Lower leg skin (tissue), 4 donors: Measurements from ENCODE around the gene TACC3. TPM values are rescaled to one million over a fixed set of nuclear protein-coding genes. Genes with fewer than 3 reads are reported as not detected.

Experiments
- DNase-seq, 2 donors: peaks; one replicate each; pipeline ENCODE4 v3.0.0-alpha.2; 2019; ENCODE audit warnings: low spot score in 2 of 2
- H3K4me3 ChIP-seq: fragments of 200-600 bp; sonication (generic); 2 replicates; pipeline ENCODE4 v1.5.1; 2017; ENCODE audit warnings: mild to moderate bottlenecking, low read depth; ENCODE audit not compliant: poor library complexity, severe bottlenecking
- POLR2A ChIP-seq, 2 donors: fragments of 450-650 bp; IDR thresholded peaks; one replicate each; pipeline ENCODE4 v1.6.1; 2016 to 2017; ENCODE audit warnings: antibody characterized with exemption in 2 of 2, mild to moderate bottlenecking in 1 of 2, moderate library complexity in 1 of 2
- WGBS, 2 donors: methylation state at CpG; one replicate each; pipeline ENCODE4 v1.1.5; 2018; 5-methylcytosine and 5-hydroxymethylcytosine counted together
- intact Hi-C: fragments of 100-400 bp; cut with DNase I; formaldehyde crosslinking; loops from one replicate; pipeline ENCODE4 v1.15.0; 2023; ENCODE audit warnings: low total_unique reads
- total RNA-seq, 4 donors: library from RNA; depleted of rRNA; stranded (reverse); fragments of >200 nt; gene quantifications; one replicate each; pipeline ENCODE4 v1.1.0, GENCODE V29; 2016
- TF ChIP-seq, protein P1 (sequence below), 3 donors: fragments of 450-650 bp; IDR thresholded peaks; one replicate each; pipeline ENCODE4 v1.5.1; 2016; ENCODE audit warnings: antibody characterized with exemption in 3 of 3, mild to moderate bottlenecking in 3 of 3, moderate library complexity in 2 of 3

The TACC3 gene
- total RNA-seq, 4 donors from 2014 or later: 6.1 to 10.0 (median 7.9) TPM

DNA sequence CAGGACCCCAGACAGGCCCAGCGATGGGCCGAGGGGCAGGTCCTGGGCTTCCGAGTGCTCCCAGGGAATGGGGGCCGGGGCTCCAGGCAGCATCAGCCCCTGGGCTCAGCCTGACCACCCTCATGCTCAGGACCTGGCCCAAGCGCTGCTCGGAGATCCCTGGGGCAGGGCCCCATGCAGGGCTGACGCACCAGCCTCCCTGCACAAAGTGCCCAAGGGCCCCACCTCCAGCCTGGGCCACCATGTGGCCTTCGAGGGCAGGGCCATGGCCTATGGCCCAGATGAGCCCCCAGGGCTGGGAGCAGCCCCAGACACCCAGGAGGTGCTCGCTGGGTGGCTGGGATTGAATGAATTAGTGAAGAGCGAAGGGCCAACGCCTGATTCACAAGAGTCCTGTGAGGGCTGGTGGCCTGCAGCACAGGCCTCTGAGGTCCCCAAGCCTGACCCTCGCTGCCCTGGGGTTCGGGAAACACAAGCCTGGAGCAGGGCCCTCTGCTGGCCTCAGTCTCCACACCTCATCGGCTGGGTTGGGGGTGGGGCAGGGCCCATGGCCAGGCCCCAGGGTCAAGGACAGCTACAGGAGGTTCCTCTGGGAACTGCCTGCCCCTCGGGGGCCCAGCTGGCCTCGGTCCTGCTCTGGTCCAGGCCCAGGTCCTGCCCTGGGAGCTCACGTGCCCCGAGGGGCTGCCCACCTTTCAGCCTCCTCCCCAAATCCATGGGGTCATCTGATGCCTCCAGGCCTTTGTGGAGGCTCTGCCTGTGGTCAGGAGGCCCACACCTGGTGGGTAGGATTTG is 58.5 kb downstream of the TACC3 start:
- no peak overlapping the region for H3K4me3 ChIP-seq
- WGBS, 2 donors: 52 to 67% methylated on average over 6 to 13 of the region's 18 CpGs
- TF ChIP-seq, protein P1, sequence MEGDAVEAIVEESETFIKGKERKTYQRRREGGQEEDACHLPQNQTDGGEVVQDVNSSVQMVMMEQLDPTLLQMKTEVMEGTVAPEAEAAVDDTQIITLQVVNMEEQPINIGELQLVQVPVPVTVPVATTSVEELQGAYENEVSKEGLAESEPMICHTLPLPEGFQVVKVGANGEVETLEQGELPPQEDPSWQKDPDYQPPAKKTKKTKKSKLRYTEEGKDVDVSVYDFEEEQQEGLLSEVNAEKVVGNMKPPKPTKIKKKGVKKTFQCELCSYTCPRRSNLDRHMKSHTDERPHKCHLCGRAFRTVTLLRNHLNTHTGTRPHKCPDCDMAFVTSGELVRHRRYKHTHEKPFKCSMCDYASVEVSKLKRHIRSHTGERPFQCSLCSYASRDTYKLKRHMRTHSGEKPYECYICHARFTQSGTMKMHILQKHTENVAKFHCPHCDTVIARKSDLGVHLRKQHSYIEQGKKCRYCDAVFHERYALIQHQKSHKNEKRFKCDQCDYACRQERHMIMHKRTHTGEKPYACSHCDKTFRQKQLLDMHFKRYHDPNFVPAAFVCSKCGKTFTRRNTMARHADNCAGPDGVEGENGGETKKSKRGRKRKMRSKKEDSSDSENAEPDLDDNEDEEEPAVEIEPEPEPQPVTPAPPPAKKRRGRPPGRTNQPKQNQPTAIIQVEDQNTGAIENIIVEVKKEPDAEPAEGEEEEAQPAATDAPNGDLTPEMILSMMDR (IDR thresholded peaks at IDR 0.05): no peak
- TF ChIP-seq POLR2A (IDR thresholded peaks at IDR 0.05): no peak
- no peak for DNase-seq
- intact Hi-C loops: no loop called here

DNA sequence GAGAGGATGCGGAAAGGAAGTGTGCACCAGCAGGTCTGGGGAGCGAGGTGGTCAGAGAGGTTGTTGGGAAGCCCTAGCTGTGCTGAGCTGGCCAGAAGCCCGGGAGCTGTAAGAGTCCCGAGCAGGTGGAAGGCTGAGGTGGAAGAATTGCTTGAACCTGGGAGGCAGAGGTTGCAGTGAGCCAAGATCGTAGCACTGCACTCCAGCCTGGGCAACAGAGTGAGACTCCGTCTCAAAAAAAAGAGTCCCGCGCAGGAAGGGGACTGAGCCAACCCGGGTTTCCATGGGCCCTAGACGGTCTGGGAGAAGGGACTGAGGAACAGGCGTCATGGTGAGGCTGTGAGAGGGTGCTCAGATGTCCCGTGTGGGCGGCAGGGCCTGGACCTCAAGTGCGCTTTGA is 59.1 kb downstream of the TACC3 start:
- 69 to 70% methylated on average over 14 of the region's 14 CpGs for WGBS, 2 donors
- TF ChIP-seq, protein P1 (IDR thresholded peaks at IDR 0.05): no peak
- no peak for TF ChIP-seq POLR2A (IDR thresholded peaks at IDR 0.05)
- no peak for DNase-seq
- H3K4me3 ChIP-seq: no peak overlapping the region
- intact Hi-C loops: no loop called here

DNA sequence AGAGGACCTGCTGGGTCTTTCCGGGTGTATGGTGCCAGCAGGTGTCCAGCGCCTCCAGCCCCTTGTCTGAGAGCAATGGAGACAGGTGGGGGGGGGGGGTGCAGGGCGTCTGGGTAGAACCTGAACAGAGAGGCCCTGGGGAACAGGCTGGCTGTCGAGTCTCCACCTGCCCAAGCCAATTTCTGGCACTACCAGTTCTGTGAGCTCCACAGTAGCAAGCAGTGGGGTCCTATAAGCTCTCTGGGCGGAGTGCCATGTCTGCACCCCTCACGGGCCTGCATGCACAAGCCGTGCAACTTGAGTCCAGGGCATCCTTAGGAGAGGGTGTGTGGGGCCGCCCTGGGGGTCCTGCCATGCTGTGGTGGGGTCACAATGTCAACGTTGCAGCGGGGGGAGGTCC is 61.7 kb downstream of the TACC3 start:
- DNase-seq: no peak
- intact Hi-C loops: no loop called here
- TF ChIP-seq POLR2A (IDR thresholded peaks at IDR 0.05): no peak
- TF ChIP-seq, protein P1 (IDR thresholded peaks at IDR 0.05): no peak
- H3K4me3 ChIP-seq: no peak overlapping the region
- 57 to 65% methylated on average over 9 to 10 of the region's 10 CpGs for WGBS, 2 donors

DNA sequence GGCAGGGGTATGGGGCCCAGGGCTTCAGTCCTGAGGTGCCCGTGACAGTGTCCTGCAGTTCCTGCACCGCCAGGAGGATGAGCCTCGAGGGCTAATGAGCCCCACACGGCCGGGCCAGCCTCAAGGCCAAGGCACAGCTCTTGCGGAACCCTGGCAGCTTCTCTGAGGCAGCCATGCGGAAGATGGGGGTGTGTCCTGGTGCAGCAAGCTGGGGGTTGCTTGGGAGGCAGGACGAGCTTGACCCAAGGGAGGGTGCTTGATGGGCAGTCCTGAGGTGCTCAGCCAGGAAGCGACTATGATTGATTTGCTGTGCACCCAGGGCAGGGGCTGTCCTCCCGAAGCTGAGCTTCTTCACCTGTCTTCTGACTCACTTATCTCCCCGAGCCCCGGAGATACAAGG is 62.6 kb downstream of the TACC3 start:
- WGBS, 2 donors: 44 to 58% methylated on average over 11 to 12 of the region's 12 CpGs
- no peak for DNase-seq
- TF ChIP-seq, protein P1 (IDR thresholded peaks at IDR 0.05): no peak
- TF ChIP-seq POLR2A (IDR thresholded peaks at IDR 0.05): no peak
- H3K4me3 ChIP-seq: no peak overlapping the region
- intact Hi-C loops: no loop called here

DNA sequence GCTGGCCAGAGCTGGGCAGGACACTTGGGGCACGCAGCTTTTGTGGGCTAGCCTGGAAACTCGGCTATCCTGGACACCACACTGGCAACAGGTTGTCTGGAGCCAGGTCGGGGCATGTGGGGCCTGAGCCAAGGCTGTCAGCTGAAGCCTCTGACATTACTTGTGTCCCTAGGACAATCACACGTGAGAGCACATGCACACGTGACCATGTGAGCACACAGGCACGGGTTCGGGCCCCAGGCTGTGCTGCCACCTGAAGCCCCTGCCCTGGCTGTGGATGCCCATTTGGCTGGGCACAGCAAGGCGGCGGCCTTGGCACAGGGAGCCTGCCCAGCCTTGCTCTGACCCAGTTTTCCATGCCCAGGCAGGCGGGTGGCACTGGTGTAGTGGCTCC is 63.1 kb downstream of the TACC3 start:
- 38 to 53% methylated on average over 4 to 9 of the region's 10 CpGs for WGBS, 2 donors
- no peak for TF ChIP-seq POLR2A (IDR thresholded peaks at IDR 0.05)
- TF ChIP-seq, protein P1 (IDR thresholded peaks at IDR 0.05): no peak
- no peak overlapping the region for H3K4me3 ChIP-seq
- intact Hi-C loops: no loop called here
- DNase-seq: no peak
